Measurements from ENCODE around the gene RNU6-9. TPM values are rescaled to one million over a fixed set of nuclear protein-coding genes. Genes with fewer than 3 reads are reported as not detected.
A peak's percentile ranks its signal among the peaks of the same experiment; 100 is the strongest.

Gene RNU6-9
- total RNA-seq, 6 experiments from 2014 or later = not detected

DNA sequence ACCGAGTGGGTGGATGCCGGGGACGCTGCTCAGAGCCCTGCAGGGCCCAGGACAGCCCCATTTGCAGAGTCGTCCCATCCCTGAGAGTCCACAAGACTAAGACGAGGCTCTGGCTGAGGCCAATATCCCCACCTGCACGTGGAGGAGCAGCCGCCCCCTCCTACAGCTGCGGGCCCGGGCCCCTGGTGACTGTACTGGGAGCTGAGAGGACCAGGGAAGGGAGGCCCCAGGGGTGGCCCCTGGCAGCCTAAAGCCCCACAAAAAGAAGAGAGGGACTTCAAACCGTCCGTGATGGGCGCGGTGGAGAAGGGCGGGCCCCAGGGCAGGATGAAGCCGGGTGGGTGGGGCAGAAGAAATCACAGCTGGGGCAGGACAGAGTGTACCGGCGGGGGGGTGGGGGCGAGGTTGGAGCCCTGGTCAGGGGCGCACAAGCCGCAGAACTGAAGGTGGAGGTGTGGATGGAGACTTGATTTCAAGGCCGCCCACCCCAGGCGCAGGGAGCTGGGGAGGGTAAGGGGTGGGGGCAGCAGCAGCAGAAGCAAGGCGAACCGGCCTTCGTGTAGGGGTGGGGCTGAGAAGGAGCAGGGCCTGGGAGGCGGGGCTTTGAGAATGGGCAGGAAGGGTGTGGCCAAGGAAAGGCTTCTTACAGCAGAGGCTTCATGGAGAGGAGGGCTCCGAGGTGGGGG lies 20.9 kb upstream of the RNU6-9 start:
- Histone ChIP-seq H3K36me3 (peaks cover 0 to 27% (median 2%) of the 10 kb centered on the region in 4 donors), H3K4me1 (no peaks in the 10 kb centered on the region), H3K4me3 (no peak overlapping the region), H3K27me3 (no peaks in the 10 kb centered on the region), H3K27ac (no peak overlapping the region), H3K9me3 (no peaks in the 10 kb centered on the region)
- 86% methylated on average over 9 of the region's 27 CpGs for WGBS (ENCODE audit: insufficient coverage, low coverage, low lambda C conversion rate, missing lambda C conversion rate)
- intact Hi-C loops (cut with DNase I) = no loop called here
- DNase-seq (peak in 1 of 3 donors; percentile 31), ATAC-seq (peak in 3 of 4 donors; percentile 12 to 39 (median 34))
- TF ChIP-seq, protein P1, sequence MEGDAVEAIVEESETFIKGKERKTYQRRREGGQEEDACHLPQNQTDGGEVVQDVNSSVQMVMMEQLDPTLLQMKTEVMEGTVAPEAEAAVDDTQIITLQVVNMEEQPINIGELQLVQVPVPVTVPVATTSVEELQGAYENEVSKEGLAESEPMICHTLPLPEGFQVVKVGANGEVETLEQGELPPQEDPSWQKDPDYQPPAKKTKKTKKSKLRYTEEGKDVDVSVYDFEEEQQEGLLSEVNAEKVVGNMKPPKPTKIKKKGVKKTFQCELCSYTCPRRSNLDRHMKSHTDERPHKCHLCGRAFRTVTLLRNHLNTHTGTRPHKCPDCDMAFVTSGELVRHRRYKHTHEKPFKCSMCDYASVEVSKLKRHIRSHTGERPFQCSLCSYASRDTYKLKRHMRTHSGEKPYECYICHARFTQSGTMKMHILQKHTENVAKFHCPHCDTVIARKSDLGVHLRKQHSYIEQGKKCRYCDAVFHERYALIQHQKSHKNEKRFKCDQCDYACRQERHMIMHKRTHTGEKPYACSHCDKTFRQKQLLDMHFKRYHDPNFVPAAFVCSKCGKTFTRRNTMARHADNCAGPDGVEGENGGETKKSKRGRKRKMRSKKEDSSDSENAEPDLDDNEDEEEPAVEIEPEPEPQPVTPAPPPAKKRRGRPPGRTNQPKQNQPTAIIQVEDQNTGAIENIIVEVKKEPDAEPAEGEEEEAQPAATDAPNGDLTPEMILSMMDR (IDR thresholded peaks at IDR 0.05) = no peak
- no peak for TF ChIP-seq POLR2A (IDR thresholded peaks at IDR 0.05)

- DNase-seq = no peak
Observed at GRCh38 chr19:873084-873483, 20.2 kb upstream of the RNU6-9 start.

GRCh38 chr19:873561-874041 lies 19.7 kb upstream of the RNU6-9 start:
- WGBS (ENCODE audit: insufficient coverage, low coverage, low lambda C conversion rate, missing lambda C conversion rate) = no CpG with 5 or more reads among the region's 22 CpGs
- H3K9me3 ChIP-seq = no peaks in the 10 kb centered on the region
- no peaks in the 10 kb centered on the region for H3K4me1 ChIP-seq
- peaks cover 0 to 19% (median 2%) of the 10 kb centered on the region in 4 donors for H3K36me3 ChIP-seq
- ATAC-seq (no peak), DNase-seq (no peak)
- no peak overlapping the region for H3K27ac ChIP-seq
- H3K4me3 ChIP-seq = no peak overlapping the region
- intact Hi-C loops (cut with DNase I) = no loop called here
- TF ChIP-seq, protein P1 (IDR thresholded peaks at IDR 0.05) = no peak
- TF ChIP-seq POLR2A (IDR thresholded peaks at IDR 0.05) = no peak
- no peaks in the 10 kb centered on the region for H3K27me3 ChIP-seq

More at GRCh38 chr19:873084-873483, 20.2 kb upstream of the RNU6-9 start:
- Histone ChIP-seq H3K4me3 (no peak overlapping the region), H3K36me3 (peaks cover 0 to 22% (median 2%) of the 10 kb centered on the region in 4 donors), H3K27me3 (no peaks in the 10 kb centered on the region), H3K4me1 (no peaks in the 10 kb centered on the region), H3K27ac (no peak overlapping the region), H3K9me3 (no peaks in the 10 kb centered on the region)
- WGBS (ENCODE audit: insufficient coverage, low coverage, low lambda C conversion rate, missing lambda C conversion rate) = 100% methylated on average over 2 of the region's 13 CpGs
- peak in 1 of 4 donors; percentile 41 for ATAC-seq
- TF ChIP-seq, protein P1 (IDR thresholded peaks at IDR 0.05) = no peak
- no peak for TF ChIP-seq POLR2A (IDR thresholded peaks at IDR 0.05)
- intact Hi-C loops (cut with DNase I) = no loop called here

DNA sequence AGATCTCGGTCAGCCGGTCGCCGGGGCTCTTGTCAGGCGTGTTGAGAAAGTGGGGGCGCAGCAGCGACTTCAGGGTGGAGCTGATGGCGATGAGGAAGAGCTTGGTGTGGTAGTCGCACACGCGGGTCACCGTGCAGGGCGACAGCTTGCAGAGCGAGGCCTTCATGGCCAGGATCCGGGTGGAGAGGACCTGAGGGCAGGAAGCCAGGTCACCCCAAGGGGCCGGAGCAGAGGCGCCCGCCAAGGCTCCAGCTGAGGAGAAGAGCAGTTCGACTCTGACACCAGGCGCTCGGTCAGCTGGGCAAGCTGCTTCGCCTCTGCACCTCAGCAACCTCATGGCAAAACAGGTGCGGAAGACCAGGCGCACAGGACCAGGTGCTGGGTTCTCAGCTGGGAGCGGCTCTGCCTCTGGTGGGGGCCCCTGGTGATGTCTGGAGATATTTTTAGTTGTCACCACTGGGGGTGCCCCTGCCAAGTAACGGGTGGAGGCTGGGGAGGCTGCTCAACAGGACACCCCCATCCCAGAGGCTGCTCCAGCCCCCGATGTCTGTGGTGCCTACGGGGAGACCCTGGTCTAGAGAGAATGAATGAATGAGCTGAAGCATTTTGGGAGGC lies 17.9 kb upstream of the RNU6-9 start:
- Histone ChIP-seq H3K27me3 (no peaks in the 10 kb centered on the region), H3K4me3 (no peak overlapping the region), H3K27ac (no peak overlapping the region), H3K4me1 (no peaks in the 10 kb centered on the region), H3K9me3 (no peaks in the 10 kb centered on the region), H3K36me3 (peaks cover 0 to 9% (median 2%) of the 10 kb centered on the region in 4 donors)
- TF ChIP-seq, protein P1 (IDR thresholded peaks at IDR 0.05) = no peak
- no peak for TF ChIP-seq POLR2A (IDR thresholded peaks at IDR 0.05)
- ATAC-seq (no peak), DNase-seq (no peak)
- intact Hi-C loops (cut with DNase I) = no loop called here
- 95% methylated on average over 9 of the region's 28 CpGs for WGBS (ENCODE audit: insufficient coverage, low coverage, low lambda C conversion rate, missing lambda C conversion rate)
